Stomach (tissue), 4 donors: ENCODE results near the gene ZNF333.
"Not testable (repeated sequence)": the region's sequence is repeated elsewhere in the genome, so short reads cannot be mapped to it uniquely, and the experiment has no call there.

Source experiments
- EP300 ChIP-seq: sonication (generic); formaldehyde crosslinking; IDR thresholded peaks from one replicate; pipeline ENCODE4 v1.6.1; 2017; ENCODE audit warnings: antibody characterized with exemption
- POLR2A ChIP-seq, 4 donors: fragments of 450-650 bp; IDR thresholded peaks; one replicate each; pipeline ENCODE4 v1.6.1; 2016; ENCODE audit warnings: antibody characterized with exemption in 4 of 4, control low read depth in 2 of 4, mild to moderate bottlenecking in 1 of 4, moderate library complexity in 1 of 4
- POLR2AphosphoS5 ChIP-seq, 3 donors: sonication (generic); formaldehyde crosslinking; IDR thresholded peaks; one replicate each; pipeline ENCODE4 v1.6.1; 2016; ENCODE audit warnings: antibody characterized with exemption in 3 of 3
- TF ChIP-seq, protein P1 (sequence below), 7 experiments: fragments of 450-650 bp in 4 of 7; fragments of 200-600 bp in 3 of 7; sonication (generic) in 3 of 7; IDR thresholded peaks; one replicate each; pipeline ENCODE4 v1.5.1; 2016 to 2019; ENCODE audit warnings: antibody characterized with exemption in 7 of 7, control low read depth in 2 of 7, mild to moderate bottlenecking in 1 of 7

DNA sequence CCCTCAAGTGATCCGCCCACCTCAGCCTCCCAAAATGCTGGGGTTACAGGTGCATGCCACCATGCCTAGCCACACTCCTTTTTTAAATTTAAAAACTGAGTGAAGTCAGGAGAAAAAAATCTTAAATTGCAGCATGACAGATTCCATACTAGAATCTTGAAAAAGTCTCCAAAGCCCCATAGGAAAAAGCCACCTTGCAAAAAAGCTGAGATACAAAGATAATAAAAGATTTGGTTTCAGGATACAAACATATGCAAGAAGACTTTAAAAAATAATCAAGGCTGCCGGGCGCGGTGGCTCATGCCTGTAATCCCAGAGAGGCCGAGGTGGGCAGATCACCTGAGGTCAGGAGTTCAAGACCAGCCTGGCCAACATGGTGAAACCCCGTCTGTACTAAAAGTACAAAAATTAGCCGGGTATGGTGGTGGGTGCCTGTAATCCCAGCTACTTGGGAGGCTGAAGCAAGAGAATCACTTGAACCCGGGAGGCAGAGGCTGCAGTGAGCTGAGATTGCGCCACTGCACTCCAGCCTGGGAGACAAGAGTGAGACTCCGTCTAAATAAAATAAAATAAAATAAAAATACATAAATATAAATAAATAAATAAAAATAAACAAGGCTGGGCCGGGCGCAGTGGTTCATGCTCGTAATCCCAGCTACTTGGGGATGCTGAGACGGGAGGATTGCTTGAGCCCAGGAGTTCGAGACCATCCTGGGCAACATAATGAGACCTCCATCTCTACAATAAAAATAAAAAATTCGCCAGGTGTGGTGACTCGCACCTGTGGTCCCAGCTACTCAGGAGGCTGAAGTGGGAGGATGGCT, 92.1 kb downstream of the ZNF333 start:
- TF ChIP-seq, protein P1, sequence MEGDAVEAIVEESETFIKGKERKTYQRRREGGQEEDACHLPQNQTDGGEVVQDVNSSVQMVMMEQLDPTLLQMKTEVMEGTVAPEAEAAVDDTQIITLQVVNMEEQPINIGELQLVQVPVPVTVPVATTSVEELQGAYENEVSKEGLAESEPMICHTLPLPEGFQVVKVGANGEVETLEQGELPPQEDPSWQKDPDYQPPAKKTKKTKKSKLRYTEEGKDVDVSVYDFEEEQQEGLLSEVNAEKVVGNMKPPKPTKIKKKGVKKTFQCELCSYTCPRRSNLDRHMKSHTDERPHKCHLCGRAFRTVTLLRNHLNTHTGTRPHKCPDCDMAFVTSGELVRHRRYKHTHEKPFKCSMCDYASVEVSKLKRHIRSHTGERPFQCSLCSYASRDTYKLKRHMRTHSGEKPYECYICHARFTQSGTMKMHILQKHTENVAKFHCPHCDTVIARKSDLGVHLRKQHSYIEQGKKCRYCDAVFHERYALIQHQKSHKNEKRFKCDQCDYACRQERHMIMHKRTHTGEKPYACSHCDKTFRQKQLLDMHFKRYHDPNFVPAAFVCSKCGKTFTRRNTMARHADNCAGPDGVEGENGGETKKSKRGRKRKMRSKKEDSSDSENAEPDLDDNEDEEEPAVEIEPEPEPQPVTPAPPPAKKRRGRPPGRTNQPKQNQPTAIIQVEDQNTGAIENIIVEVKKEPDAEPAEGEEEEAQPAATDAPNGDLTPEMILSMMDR (IDR thresholded peaks at IDR 0.05): not testable (repeated sequence)
- TF ChIP-seq POLR2A (IDR thresholded peaks at IDR 0.05); POLR2AphosphoS5 (IDR thresholded peaks at IDR 0.05); EP300: not testable (repeated sequence)
